HL-60 (cell line): ENCODE data around the gene PPP1R12B.

Experiments used
- CTCF ChIP-seq: IDR thresholded peaks from one replicate; pipeline ENCODE4 v1.5.1; 2011; ENCODE audit warnings: low read length, control low read depth, inconsistent platforms; ENCODE audit not compliant: insufficient read depth
- POLR2AphosphoS5 ChIP-seq: IDR thresholded peaks from 2 replicates; pipeline ENCODE4 v1.6.1; 2012; ENCODE audit warnings: low read depth
- REST ChIP-seq: IDR thresholded peaks from 2 replicates; pipeline ENCODE4 v1.6.1; 2012; ENCODE audit warnings: low read depth; ENCODE audit not compliant: insufficient replicate concordance
- SPI1 ChIP-seq: IDR thresholded peaks from 2 replicates; pipeline ENCODE4 v1.6.1; 2012; ENCODE audit warnings: low read depth, mild to moderate bottlenecking, borderline replicate concordance

GRCh38 chr1:202315576-202316168 lies 32.8 kb upstream of the PPP1R12B start:
- TF ChIP-seq CTCF = peak; percentile 93
- no peak for TF ChIP-seq SPI1
- TF ChIP-seq POLR2AphosphoS5 = no peak
- TF ChIP-seq REST = no peak
